HG02798 (cell line): ENCODE results near the gene ADGRD1.
A peak's percentile ranks its signal among the peaks of the same experiment; 100 is the strongest.
"Not testable (repeated sequence)": the region's sequence is repeated elsewhere in the genome, so short reads cannot be mapped to it uniquely, and the experiment has no call there.

ENCODE experiments used
- ATAC-seq: cut with Tn5 transposase; IDR thresholded peaks from one replicate; pipeline ENCODE4 v1.9.1; 2021; ENCODE audit warnings: mild to moderate bottlenecking; ENCODE audit not compliant: unreplicated experiment, poor library complexity

The ADGRD1 gene

GRCh38 chr12:130982565-130983225, 29.0 kb downstream of the ADGRD1 start:
- no peak for ATAC-seq

GRCh38 chr12:130983328-130984017, 29.8 kb downstream of the ADGRD1 start:
- ATAC-seq, result no peak

- no peak for ATAC-seq
Measured at GRCh38 chr12:130984183-130985058, 30.7 kb downstream of the ADGRD1 start.

DNA sequence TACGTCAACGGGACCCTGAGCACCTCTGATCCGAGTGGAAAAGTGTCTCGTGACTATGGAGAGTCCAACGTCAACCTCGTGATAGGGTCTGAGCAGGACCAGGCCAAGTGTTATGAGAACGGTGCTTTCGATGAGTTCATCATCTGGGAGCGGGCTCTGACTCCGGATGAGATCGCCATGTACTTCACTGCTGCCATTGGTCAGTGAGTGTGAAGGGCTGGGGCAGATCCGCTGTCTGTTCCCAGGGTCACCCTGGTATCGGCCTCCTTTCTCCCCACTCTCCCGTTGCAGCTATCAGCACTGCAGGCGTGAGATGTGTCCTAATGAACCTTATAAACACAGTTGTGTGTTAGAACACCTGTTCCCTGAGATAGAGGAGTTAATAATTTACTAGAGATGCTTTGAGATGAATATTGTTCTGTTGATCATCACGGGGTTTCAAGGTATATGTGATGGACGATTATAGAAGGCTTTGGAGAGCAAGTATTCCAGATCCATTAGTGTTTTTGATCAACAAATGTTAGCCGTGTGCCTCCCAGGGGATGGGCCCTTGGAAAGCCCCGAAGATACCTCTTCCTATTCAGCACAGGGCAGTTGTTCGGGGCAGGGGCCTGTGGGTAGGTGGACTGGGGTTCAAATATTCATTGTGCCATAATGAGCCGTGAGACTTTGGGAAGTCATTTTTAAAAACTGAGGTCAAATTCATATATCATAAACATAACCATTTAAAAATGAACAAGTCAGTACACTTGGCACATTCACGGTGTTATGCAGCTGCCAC, 33.6 kb downstream of the ADGRD1 start:
- no peak for ATAC-seq

DNA sequence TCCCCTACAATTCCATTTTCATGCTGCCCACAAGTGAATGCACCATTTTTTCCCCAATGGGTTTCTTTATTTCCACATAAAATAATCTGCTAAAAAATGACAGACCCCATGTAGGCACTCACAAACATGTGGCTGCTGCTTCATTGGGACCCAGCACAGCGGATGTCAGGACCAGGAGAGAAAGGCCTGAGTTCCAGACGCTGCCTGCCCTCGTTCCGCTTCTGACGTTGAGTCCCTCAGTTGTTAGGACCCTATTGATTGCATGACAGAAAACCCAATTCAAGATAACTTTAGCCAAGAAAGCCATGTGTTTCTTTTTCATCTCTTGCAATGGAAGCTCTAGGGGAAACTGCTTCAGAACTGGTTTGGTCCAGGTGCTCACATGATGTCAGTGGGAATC, 34.6 kb downstream of the ADGRD1 start:
- ATAC-seq, result no peak

DNA sequence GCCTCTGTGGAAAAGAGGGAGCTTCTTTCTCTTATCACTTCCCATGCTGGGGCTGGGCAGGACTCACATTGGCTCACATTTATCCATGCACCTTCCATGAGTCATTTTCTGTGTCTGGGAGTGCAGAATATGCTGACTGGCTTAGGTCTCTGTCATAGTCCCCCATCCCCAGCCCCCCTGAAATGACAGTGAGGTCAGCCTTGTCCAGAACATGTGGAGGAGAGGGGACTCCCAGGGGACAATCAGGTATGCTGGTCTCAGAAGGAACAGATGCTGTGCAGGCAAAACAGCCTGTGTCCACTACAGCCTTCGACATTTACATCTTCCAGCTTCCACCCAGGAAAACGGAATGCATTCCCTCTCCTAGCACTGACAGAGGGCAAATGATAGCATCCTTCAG, 35.0 kb downstream of the ADGRD1 start:
- no peak for ATAC-seq

- ATAC-seq, result no peak
Measured at GRCh38 chr12:130989391-130989790, 35.7 kb downstream of the ADGRD1 start.

DNA sequence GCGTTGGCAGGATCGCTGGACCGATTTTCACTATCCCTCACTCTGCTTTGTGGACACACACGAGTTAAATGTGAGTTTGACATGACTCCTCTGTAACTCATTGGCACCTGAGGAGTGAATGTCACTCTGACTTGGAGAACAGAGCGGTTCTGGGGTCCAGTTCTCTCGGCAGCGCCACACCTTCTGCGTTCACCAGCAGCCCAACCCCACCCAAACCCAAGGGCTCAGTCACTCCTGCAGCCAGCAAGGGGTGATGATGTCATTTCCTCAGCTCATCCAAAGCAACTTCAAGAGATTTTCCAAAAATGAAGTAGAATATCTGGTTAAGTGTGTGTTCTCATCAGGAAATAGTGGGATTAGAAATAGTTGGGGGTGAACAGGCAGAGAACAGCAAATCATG, 36.3 kb downstream of the ADGRD1 start:
- ATAC-seq, result no peak

GRCh38 chr12:130992448-130992847, 38.7 kb downstream of the ADGRD1 start:
- no peak for ATAC-seq

DNA sequence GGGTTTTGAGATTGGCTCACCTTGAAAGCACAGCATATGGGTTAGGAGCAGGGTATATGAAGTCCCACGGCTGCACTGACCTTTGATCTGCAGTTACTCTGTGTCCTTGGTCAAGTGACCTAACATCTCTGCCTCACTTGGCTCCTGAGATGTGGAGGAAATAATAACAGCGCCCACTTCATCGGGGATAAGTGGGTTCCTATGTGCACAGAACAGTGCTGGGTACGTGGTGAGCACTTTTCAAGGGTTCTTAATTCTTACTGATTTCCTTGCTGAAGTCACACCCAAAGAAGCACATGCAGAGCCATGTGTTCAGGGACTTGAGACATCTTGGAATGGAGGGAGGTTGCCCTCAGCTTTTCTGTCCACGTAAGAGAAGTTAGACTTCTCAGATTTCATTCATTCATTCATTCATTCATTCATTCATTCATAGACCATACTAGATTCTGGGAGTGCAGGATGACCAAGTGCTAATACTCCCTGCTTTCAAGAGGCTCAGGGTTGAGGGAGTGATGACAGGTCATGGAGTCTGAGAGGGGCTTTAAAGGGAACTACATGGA, 39.4 kb downstream of the ADGRD1 start:
- ATAC-seq, result no peak

GRCh38 chr12:130993759-130994670, 40.3 kb downstream of the ADGRD1 start:
- ATAC-seq, result no peak

GRCh38 chr12:130994821-130995375, 41.2 kb downstream of the ADGRD1 start:
- ATAC-seq, result no peak

- not testable (repeated sequence) for ATAC-seq
Measured at GRCh38 chr12:130995386-130995969, 41.8 kb downstream of the ADGRD1 start.

- no peak for ATAC-seq
Measured at GRCh38 chr12:130998136-130998535, 44.4 kb downstream of the ADGRD1 start.

GRCh38 chr12:131000000-131000486, 46.3 kb downstream of the ADGRD1 start:
- no peak for ATAC-seq

- no peak for ATAC-seq
Measured at GRCh38 chr12:131001493-131001892, 47.8 kb downstream of the ADGRD1 start.

GRCh38 chr12:131002216-131002631, 48.5 kb downstream of the ADGRD1 start:
- ATAC-seq, result peak; percentile 62

- no peak for ATAC-seq
Measured at GRCh38 chr12:131003036-131003715, 49.5 kb downstream of the ADGRD1 start.
